Endodermal cell (in vitro differentiated cells): ENCODE data around the gene FTHL17. TPM values are rescaled to one million over a fixed set of nuclear protein-coding genes. Genes with fewer than 3 reads are reported as not detected.
A peak's percentile ranks its signal among the peaks of the same experiment; 100 is the strongest.

Source experiments
- DNase-seq: peaks from one replicate; pipeline ENCODE4 v3.0.0-alpha.2; 2017
- H3K27ac ChIP-seq: 2 replicates; pipeline ENCODE4 v1.5.1; 2013; ENCODE audit warnings: mild to moderate bottlenecking, low read depth, low read length, moderate library complexity
- H3K27me3 ChIP-seq: 2 replicates; pipeline ENCODE4 v1.6.1; 2013; ENCODE audit warnings: mild to moderate bottlenecking, low read length, moderate library complexity; ENCODE audit not compliant: insufficient read depth, control insufficient read depth, poor library complexity, severe bottlenecking
- H3K36me3 ChIP-seq: 2 replicates; pipeline ENCODE4 v1.7.0; 2013; ENCODE audit warnings: mild to moderate bottlenecking, low read length, moderate library complexity; ENCODE audit not compliant: control insufficient read depth, insufficient read depth
- H3K4me1 ChIP-seq: one replicate; pipeline ENCODE4 v1.7.0; 2013; ENCODE audit warnings: low read length; ENCODE audit not compliant: control insufficient read depth, insufficient read depth
- H3K4me3 ChIP-seq: 2 replicates; pipeline ENCODE4 v1.5.1; 2013; ENCODE audit warnings: mild to moderate bottlenecking, low read length, moderate library complexity
- H3K9ac ChIP-seq: 2 replicates; pipeline ENCODE4 v1.6.1; 2013; ENCODE audit warnings: mild to moderate bottlenecking, low read length, moderate library complexity; ENCODE audit not compliant: poor library complexity, severe bottlenecking; ENCODE audit errors: extremely low read depth
- H3K9me3 ChIP-seq: 2 replicates; pipeline ENCODE4 v1.6.1; 2013; ENCODE audit warnings: mild to moderate bottlenecking, low read length, moderate library complexity; ENCODE audit not compliant: control insufficient read depth
- H3K27ac Mint-ChIP-seq: 2 replicates; pipeline ENCODE4 v1.8.0; 2020; ENCODE audit warnings: mixed read lengths
- H3K27me3 Mint-ChIP-seq: 2 replicates; pipeline ENCODE4 v1.8.0; 2021; ENCODE audit warnings: mild to moderate bottlenecking, mixed read lengths; ENCODE audit not compliant: insufficient read depth
- H3K36me3 Mint-ChIP-seq: 2 replicates; pipeline ENCODE4 v1.8.0; 2020; ENCODE audit warnings: low read depth, mixed read lengths
- H3K4me1 Mint-ChIP-seq: 2 replicates; pipeline ENCODE4 v1.8.0; 2020; ENCODE audit warnings: mixed read lengths
- H3K4me3 Mint-ChIP-seq: 2 replicates; pipeline ENCODE4 v1.8.0; 2020; ENCODE audit warnings: mild to moderate bottlenecking, moderate library complexity, mixed read lengths
- H3K9me3 Mint-ChIP-seq: 2 replicates; pipeline ENCODE4 v1.8.0; 2020; ENCODE audit warnings: mild to moderate bottlenecking, mixed read lengths
- WGBS, 2 experiments: methylation state at CpG; one replicate each; pipeline versions ENCODE4 v1.1.5 to v1.1.7; 2013; ENCODE audit warnings: missing lambda C conversion rate in 2 of 2, mixed read lengths in 1 of 2; ENCODE audit not compliant: insufficient coverage in 1 of 2, insufficient read length in 1 of 2; 5-methylcytosine and 5-hydroxymethylcytosine counted together
- total RNA-seq, 2 donors: library from RNA; stranded (reverse); fragmentation: NEBNext Ultra II Directional in 1 of 2; extraction: Animal tissue kit (Norgen Biotek cat#: 25700) in 1 of 2; gene quantifications; 2 replicates in 1 of 2; 3 replicates in 1 of 2; pipeline ENCODE4 v1.2.1, GENCODE V29; 2021
- TF ChIP-seq, protein P1 (sequence below): fragments of 200-600 bp; sonication (generic); conservative IDR thresholded peaks from 2 replicates; pipeline ENCODE4 v1.5.0; 2021; ENCODE audit warnings: antibody characterized with exemption, mild to moderate bottlenecking

Gene FTHL17
- total RNA-seq, 2 donors from 2014 or later: not detected

DNA sequence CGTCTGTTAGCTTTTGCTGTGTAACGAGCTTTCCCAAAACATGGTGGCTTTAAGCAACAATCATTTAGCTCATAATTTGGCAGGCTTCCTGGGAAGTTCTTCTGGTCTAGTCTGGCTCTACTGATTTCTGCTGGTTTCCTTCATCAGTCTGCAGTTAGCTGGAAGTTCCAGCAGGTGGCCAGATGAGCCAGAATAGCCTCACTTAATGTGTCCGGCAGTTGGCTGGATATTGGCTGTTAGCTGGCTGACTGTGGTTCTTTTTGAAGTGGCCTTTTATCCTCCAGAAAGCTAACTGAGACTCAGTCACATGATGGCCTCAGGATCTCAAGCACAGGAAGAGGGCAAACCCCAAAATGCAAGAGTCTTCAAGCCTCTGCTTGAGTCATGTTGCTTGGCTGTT is 34.9 kb downstream of the FTHL17 start:
- no peak overlapping the region for H3K9ac ChIP-seq
- Mint-ChIP-seq H3K4me3 (no peak overlapping the region), H3K9me3 (peaks cover 28% of the 10 kb centered on the region), H3K4me1 (no peaks in the 10 kb centered on the region), H3K36me3 (no peaks in the 10 kb centered on the region), H3K27ac (no peak overlapping the region), H3K27me3 (no peaks in the 10 kb centered on the region)
- DNase-seq: peak; percentile 77
- H3K4me3 ChIP-seq: no peak overlapping the region
- no peaks in the 10 kb centered on the region for H3K27me3 ChIP-seq
- 66 to 82% methylated on average over 2 to 3 of the region's 3 CpGs for WGBS, 2 experiments
- no peaks in the 10 kb centered on the region for H3K4me1 ChIP-seq
- TF ChIP-seq, protein P1, sequence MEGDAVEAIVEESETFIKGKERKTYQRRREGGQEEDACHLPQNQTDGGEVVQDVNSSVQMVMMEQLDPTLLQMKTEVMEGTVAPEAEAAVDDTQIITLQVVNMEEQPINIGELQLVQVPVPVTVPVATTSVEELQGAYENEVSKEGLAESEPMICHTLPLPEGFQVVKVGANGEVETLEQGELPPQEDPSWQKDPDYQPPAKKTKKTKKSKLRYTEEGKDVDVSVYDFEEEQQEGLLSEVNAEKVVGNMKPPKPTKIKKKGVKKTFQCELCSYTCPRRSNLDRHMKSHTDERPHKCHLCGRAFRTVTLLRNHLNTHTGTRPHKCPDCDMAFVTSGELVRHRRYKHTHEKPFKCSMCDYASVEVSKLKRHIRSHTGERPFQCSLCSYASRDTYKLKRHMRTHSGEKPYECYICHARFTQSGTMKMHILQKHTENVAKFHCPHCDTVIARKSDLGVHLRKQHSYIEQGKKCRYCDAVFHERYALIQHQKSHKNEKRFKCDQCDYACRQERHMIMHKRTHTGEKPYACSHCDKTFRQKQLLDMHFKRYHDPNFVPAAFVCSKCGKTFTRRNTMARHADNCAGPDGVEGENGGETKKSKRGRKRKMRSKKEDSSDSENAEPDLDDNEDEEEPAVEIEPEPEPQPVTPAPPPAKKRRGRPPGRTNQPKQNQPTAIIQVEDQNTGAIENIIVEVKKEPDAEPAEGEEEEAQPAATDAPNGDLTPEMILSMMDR: peak; percentile 79
- no peak overlapping the region for H3K27ac ChIP-seq
- H3K9me3 ChIP-seq: no peaks in the 10 kb centered on the region
- H3K36me3 ChIP-seq: no peaks in the 10 kb centered on the region

DNA sequence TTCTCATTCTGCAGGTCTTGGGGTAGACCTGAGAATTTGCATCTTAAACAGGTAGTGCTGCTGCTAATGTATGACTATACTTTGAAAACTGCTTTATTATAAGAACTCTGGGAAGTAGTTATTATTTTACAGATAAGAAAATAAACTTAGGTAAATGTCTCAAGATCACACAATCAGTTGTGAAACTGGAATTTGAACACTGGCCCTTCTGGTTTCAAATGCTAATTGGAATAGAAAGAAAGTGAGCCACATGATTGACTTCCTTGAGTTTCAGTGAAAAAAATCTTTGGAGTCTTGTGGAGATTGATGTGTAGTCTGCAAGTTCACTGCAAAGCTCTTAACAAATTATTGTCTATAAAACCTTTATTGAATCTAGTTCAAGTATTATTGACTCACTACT is 44.5 kb downstream of the FTHL17 start:
- no peak overlapping the region for H3K27ac Mint-ChIP-seq
- TF ChIP-seq, protein P1: no peak
- Histone ChIP-seq H3K4me1 (no peaks in the 10 kb centered on the region), H3K27ac (no peak overlapping the region), H3K36me3 (no peaks in the 10 kb centered on the region), H3K9ac (no peak overlapping the region), H3K27me3 (no peaks in the 10 kb centered on the region), H3K9me3 (no peaks in the 10 kb centered on the region), H3K4me3 (no peak overlapping the region)
- H3K9me3 Mint-ChIP-seq: peaks cover 36% of the 10 kb centered on the region
- H3K4me3 Mint-ChIP-seq: no peak overlapping the region
- H3K36me3 Mint-ChIP-seq: no peaks in the 10 kb centered on the region
- H3K27me3 Mint-ChIP-seq: no peaks in the 10 kb centered on the region
- DNase-seq: no peak
- peaks cover 4% of the 10 kb centered on the region for H3K4me1 Mint-ChIP-seq

DNA sequence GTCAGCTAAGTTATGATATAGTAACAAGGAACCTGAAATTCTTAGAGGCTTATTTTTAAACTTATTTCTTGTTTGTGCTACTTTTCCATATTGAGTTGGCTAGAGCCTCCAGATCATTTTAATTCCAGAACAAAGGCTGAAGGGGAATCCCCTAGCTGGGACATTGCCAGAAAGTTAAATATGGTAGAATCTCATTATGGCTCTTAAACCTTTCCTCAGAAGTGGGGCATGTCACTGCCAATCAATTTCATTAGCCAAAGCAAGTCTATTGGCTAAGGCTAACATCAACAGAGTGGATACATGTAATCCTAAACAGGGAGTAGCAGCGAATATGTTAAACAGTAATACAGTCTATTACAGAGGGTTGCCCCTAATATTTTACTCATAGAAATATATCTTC is 47.0 kb downstream of the FTHL17 start:
- Mint-ChIP-seq H3K27ac (no peak overlapping the region), H3K27me3 (no peaks in the 10 kb centered on the region), H3K36me3 (no peaks in the 10 kb centered on the region), H3K9me3 (peaks cover 42% of the 10 kb centered on the region), H3K4me3 (no peak overlapping the region), H3K4me1 (peaks cover 4% of the 10 kb centered on the region)
- 100% methylated on average over 1 of the region's 1 CpG; no CpG with 5 or more reads in 1 of the 2 experiments for WGBS, 2 experiments
- H3K4me1 ChIP-seq: no peaks in the 10 kb centered on the region
- no peak overlapping the region for H3K4me3 ChIP-seq
- H3K27ac ChIP-seq: no peak overlapping the region
- H3K27me3 ChIP-seq: no peaks in the 10 kb centered on the region
- DNase-seq: no peak
- H3K9ac ChIP-seq: no peak overlapping the region
- H3K36me3 ChIP-seq: no peaks in the 10 kb centered on the region
- H3K9me3 ChIP-seq: no peaks in the 10 kb centered on the region
- TF ChIP-seq, protein P1: no peak
